Transverse colon (tissue), 4 donors: ENCODE results near the gene AQP11.

Experiments used
- EP300 ChIP-seq: sonication (generic); formaldehyde crosslinking; IDR thresholded peaks from one replicate; pipeline ENCODE4 v1.6.1; 2017; ENCODE audit warnings: antibody characterized with exemption, low read depth
- POLR2A ChIP-seq: fragments of 450-650 bp; IDR thresholded peaks from one replicate; pipeline ENCODE4 v1.6.1; 2016; ENCODE audit warnings: antibody characterized with exemption, mild to moderate bottlenecking, moderate library complexity
- POLR2AphosphoS5 ChIP-seq, 3 donors: sonication (generic); formaldehyde crosslinking; IDR thresholded peaks; one replicate each; pipeline ENCODE4 v1.6.1; 2016; ENCODE audit warnings: antibody characterized with exemption in 3 of 3
- TF ChIP-seq, protein P1 (sequence below), 5 experiments: fragments of 200-600 bp in 3 of 5; fragments of 450-650 bp in 2 of 5; sonication (generic) in 3 of 5; IDR thresholded peaks; 1 replicate in 2 of 5; 2 replicates in 3 of 5; pipeline ENCODE4 v1.5.1; 2016 to 2017; ENCODE audit warnings: antibody characterized with exemption in 5 of 5, inconsistent platforms in 3 of 5, mild to moderate bottlenecking in 2 of 5, moderate library complexity in 1 of 5

DNA sequence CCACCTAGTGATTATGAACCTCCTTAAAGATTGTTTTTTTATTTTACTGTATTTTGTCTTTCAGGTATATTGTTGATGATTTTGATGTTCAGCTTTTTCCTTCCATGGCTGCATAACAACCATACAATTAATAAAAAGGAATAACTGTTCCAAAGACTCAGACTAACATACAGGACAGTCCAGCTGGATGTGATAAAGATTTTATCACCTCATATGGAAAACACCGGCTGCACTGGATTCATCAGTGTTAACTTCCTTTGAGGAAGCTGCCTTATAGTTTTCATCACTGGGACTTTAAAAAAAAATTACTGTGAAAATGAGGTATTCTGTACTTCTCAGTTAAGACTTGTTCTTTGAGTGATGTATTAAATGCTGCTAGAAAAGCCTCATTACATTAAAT, 19.5 kb downstream of the AQP11 start:
- TF ChIP-seq, protein P1, sequence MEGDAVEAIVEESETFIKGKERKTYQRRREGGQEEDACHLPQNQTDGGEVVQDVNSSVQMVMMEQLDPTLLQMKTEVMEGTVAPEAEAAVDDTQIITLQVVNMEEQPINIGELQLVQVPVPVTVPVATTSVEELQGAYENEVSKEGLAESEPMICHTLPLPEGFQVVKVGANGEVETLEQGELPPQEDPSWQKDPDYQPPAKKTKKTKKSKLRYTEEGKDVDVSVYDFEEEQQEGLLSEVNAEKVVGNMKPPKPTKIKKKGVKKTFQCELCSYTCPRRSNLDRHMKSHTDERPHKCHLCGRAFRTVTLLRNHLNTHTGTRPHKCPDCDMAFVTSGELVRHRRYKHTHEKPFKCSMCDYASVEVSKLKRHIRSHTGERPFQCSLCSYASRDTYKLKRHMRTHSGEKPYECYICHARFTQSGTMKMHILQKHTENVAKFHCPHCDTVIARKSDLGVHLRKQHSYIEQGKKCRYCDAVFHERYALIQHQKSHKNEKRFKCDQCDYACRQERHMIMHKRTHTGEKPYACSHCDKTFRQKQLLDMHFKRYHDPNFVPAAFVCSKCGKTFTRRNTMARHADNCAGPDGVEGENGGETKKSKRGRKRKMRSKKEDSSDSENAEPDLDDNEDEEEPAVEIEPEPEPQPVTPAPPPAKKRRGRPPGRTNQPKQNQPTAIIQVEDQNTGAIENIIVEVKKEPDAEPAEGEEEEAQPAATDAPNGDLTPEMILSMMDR (IDR thresholded peaks at IDR 0.05): no peak
- TF ChIP-seq POLR2AphosphoS5 (IDR thresholded peaks at IDR 0.05) (no peak), POLR2A (no peak), EP300 (no peak)
